Measurements from ENCODE around the gene MITF.

- TF ChIP-seq, protein P1, sequence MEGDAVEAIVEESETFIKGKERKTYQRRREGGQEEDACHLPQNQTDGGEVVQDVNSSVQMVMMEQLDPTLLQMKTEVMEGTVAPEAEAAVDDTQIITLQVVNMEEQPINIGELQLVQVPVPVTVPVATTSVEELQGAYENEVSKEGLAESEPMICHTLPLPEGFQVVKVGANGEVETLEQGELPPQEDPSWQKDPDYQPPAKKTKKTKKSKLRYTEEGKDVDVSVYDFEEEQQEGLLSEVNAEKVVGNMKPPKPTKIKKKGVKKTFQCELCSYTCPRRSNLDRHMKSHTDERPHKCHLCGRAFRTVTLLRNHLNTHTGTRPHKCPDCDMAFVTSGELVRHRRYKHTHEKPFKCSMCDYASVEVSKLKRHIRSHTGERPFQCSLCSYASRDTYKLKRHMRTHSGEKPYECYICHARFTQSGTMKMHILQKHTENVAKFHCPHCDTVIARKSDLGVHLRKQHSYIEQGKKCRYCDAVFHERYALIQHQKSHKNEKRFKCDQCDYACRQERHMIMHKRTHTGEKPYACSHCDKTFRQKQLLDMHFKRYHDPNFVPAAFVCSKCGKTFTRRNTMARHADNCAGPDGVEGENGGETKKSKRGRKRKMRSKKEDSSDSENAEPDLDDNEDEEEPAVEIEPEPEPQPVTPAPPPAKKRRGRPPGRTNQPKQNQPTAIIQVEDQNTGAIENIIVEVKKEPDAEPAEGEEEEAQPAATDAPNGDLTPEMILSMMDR (IDR thresholded peaks at IDR 0.05): no peak
- no peak for TF ChIP-seq ZFX (IDR thresholded peaks at IDR 0.05; ENCODE audit: borderline replicate concordance)
These were observed 67.6 kb downstream of the MITF start for GRCh38 chr3:69806735-69807438.
